GM18508 (cell line): ENCODE results near the gene UCHL5.
"Not testable (repeated sequence)": the region's sequence is repeated elsewhere in the genome, so short reads cannot be mapped to it uniquely, and the experiment has no call there.

ENCODE experiments used
- ATAC-seq: cut with Tn5 transposase; IDR thresholded peaks from one replicate; pipeline ENCODE4 v1.9.1; 2021; ENCODE audit warnings: moderate number of reproducible peaks; ENCODE audit not compliant: insufficient read depth, unreplicated experiment

Gene UCHL5

DNA sequence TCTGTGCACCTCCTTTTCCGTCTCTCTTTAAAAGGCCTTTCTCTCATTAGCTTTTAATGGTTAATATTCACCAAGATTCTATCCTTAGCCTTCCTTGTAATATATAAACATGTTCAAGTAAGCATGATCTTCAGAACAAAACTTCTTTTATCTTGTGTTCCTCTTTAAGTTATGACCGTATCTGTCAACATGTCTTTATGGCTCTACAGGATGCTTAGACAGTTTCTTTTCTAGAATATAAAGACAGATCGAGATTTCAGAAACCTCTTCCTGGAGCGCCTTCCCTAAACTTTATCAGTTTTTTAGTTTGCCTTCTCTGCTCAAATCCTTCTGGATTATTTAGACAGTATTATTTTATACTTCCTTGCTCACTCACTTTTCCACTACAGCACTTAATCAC is 7.4 kb upstream of the UCHL5 start:
- no peak for ATAC-seq

GRCh38 chr1:193065954-193066353 is 6.8 kb upstream of the UCHL5 start:
- ATAC-seq = no peak

GRCh38 chr1:193062698-193063463 is 3.7 kb upstream of the UCHL5 start:
- ATAC-seq = no peak

DNA sequence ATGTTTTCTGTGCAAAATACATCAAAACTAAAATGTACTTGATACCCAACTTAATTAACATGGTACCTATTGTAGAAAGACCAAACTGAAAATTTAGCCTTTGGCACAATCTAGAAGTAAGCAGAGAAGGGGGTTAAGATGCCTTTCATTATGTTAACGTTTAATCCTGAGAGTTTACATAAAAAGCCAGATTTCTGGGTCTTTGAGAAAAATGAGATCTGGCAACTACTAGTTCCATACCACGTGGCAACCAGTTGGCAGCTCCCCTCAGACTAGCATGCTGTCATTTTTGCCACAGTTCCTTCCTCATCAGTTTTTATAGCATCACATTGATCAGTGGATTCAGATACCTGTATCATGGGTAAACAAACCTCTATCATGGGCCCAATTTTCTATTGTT is 1.8 kb upstream of the UCHL5 start:
- no peak for ATAC-seq

DNA sequence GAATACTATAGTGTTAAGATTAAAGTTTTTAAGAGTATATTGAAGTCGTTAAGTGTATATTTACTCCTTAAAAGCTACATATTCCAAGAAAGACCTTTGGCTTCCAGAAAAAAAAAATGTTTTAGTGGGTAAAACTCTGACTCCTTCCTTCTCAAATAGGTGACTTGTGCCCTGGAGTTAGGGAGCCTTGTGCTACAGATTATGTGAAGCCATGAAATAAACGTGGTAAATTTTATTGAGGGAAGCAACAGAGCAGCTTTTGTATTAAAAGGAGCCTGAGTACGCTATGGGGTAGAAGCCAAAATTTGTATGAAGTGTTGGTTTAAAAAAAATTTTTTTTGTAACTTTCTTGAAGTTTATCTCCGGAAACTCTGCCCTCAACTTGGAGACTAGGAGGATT is 1.2 kb upstream of the UCHL5 start:
- no peak for ATAC-seq

GRCh38 chr1:193060115-193060403 is 899 bp upstream of the UCHL5 start:
- ATAC-seq = no peak

- ATAC-seq = peak; percentile 35
These were observed 455 bp downstream of the UCHL5 start for GRCh38 chr1:193058529-193059281.

- ATAC-seq = no peak
These were observed 4.9 kb downstream of the UCHL5 start for GRCh38 chr1:193054169-193054675.

DNA sequence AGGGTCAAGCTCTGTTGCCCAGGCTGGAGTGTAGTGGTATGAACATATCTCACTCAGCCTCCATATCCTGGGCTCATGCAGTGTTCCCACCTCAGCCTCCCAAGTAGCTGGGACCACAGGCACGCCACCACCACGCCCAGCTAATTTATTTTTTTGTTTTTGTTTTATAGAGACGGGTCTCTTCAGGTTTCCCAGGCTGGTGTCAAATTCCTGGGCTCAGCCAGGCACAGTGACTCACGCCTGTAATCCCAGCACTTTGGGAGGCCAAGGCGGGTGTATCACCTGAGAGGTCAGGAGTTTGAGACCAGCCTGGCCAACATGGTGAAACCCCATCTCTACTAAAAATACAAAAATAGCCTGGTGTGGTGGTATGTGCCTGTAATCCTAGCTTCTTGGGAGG is 10.2 kb downstream of the UCHL5 start:
- ATAC-seq = not testable (repeated sequence)

DNA sequence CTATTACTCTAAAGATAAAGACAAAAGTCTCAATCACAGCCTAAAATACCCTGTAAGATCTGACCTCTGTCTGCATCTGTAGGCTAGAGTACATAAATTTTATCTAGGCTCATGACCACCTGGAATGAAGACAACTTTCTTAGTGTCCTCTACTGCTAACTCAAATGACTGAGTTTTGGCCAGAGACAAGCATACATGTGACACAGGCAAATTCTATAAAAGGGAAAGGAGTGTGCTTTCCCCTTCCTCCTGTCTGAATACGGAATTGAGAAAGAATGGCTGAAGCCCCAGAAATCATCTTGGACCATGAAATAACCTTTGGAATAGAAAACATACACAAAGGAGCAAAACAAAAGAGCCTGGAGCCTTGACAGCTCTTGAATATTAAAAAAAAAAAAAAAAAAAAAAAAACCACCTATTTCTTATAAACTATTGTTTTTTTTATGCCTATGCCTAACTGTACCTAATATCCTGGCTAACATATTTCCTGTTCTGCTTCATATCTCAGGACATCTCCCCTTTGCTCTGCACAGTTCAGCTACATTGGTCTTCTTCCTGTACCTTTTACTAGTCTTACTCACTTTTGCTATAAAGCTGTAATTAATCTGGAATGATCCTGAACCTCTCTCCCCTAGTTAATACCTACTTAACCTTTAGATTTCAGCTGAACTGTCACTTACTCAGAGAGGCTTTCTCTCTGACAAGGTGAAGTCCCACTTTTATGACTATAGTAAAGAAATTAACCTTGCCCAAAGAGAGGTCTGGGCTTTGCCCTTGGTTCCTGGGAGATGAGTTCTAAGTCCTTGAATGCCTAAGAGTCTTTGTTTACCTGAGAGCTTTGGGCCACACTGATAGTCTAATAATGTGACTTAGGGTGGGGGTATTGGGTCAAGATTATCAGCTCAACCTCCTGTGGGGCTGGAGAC is 16.1 kb downstream of the UCHL5 start:
- no peak for ATAC-seq

- ATAC-seq = no peak
These were observed 19.1 kb downstream of the UCHL5 start for GRCh38 chr1:193040011-193040410.

- no peak for ATAC-seq
These were observed 22.7 kb downstream of the UCHL5 start for GRCh38 chr1:193036337-193037047.

DNA sequence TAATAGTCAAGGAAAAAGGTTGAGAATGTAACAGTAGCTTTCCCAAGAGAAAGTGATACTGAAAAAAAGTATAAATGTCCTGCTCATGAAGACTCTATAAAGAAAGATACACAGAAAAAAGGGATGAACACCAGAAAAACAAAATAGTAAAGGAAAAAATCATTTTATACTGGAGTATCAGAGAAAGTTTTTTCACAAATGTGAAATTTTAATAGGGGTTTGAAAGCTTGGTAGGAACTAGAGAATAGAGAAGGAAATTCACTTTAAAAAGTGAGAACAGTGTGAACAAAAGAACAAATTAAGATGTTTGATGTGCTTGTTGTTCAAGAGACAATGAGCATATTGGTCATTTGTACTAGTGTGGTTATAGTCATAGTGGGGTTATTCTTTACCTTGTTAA is 25.6 kb downstream of the UCHL5 start:
- no peak for ATAC-seq

DNA sequence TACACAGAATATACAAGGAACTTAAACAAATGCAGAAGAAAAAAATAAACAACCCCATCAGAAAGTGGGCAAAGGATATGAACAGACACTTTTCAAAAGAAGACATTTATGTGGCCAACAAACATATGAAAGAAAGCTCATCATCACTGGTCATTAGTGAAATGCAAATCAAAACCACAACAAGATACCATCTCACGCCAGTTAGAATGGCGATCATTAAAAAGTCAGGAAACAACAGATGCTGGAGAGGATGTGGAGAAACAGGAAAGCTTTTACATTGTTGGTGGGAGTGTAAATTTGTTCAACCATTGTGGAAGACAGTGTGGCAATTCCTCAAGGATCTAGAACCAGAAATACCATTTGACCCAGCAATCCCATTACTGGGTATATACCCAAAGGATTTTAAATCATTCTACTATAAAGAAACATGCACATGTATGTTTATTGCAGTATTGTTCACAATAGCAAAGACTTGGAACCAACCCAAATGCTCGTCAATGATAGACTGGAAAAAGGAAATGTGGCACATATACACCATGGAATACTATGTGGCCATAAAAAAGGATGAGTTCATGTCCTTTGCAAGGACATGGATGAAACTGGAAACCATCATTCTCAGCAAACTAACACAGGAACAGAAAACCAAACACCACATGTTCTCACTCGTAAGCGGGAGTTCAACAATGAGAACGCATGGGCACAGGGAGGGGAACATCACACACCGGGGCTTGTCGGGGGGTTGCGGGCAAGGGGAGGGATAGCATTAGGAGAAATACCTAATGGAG is 26.3 kb downstream of the UCHL5 start:
- ATAC-seq = not testable (repeated sequence)

DNA sequence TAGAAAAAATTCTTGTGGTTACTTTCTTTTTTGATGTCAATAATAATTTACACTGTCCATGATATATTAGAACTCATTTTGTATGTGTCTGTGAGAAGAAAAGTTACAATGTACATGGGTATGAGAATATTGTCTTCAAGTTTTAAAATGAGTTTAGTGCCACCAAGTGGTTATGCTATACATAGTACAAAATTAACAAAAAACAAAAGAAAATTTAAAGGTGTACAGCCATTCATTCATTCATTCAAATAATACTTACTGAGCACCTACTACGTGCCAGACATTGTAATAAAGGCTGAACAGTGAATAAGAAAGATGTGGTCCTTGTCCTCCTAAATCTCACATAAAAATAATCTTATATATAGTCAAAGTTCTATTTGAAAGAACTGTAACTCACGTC is 27.7 kb downstream of the UCHL5 start:
- no peak for ATAC-seq

DNA sequence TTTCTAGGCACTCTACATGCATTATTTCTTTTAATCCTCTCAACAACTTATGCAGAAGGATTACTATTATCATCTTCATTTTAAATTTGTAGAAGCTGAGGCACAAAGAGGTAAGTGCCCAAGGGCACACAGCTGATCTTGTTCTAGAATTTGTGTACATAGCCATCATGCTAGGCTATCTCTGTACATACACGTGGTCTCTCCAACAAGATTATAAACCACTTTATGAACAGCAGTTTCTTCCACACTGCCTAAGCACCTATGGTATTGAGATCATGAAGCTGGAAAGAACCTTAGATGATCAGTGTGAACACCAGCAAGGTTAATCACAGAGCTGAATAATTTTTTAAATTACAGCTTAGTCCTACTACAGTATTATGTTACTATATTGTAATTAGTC is 28.9 kb downstream of the UCHL5 start:
- no peak for ATAC-seq

DNA sequence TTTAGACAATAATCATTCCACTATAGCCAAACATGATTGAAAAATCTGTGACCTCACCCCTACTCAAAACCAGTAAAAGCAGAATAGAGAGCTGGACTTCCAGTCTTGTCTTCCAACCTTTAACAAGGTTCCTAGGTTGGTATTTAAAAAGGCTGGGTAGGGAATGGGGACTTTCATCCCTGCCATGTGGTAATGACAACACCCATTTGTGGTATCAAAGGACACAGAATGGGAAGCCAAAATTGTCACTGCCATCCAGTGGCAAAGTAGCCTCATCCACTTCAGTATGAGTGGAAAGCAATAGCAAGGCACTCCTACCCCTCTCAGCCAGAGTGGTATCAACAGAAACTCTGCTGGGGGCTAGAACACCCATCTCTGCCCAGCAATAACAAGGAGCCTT is 33.9 kb downstream of the UCHL5 start:
- ATAC-seq = no peak

DNA sequence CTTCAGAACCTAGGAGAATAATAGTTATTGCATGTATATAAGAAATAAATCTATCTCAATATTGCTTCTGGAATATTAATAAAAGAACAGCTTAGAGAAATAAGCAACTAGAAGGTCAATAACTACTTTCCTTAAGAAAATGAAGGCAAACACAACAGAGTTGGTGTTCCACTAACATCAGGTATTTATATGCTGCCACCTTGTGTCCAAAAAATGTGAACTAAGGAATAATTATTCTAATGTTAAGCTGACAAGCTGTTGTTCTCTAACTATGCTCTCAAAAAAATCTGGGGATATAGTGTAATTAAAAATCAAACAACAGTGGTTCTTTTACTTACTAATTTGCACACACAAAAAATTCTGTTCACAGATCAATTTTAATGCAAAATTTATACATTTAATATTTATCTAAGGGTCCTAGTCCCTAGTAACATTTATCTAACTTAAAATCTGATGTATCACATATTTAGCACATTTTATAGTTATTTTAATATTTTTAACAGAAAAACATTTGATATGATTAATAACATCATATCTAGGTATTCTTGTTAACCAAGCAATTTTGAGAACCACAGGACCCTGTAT is 39.6 kb downstream of the UCHL5 start:
- no peak for ATAC-seq

GRCh38 chr1:193016788-193017187 is 42.4 kb downstream of the UCHL5 start:
- no peak for ATAC-seq
